Adipose tissue (tissue), 3 donors: Measurements from ENCODE around the gene PHTF2. TPM values are rescaled to one million over a fixed set of nuclear protein-coding genes. Genes with fewer than 3 reads are reported as not detected.
"Not testable (repeated sequence)": the region's sequence is repeated elsewhere in the genome, so short reads cannot be mapped to it uniquely, and the experiment has no call there.

Experiments used
- H3K27ac ChIP-seq: one replicate; pipeline ENCODE4 v1.5.1; 2013; ENCODE audit warnings: low read depth, low read length
- whole genome bisulfite sequencing, 3 donors: extraction: QIAGEN DNeasy Blood & Tissue Kit; methylation state at CpG; one replicate each; pipeline ENCODE4 v1.1.7; 2013; 5-methylcytosine and 5-hydroxymethylcytosine counted together
- polyA plus RNA-seq, 3 donors: library from polyadenylated mRNA; stranded (reverse); fragments of 200-250 nt; gene quantifications; one replicate each; pipeline ENCODE4 v1.2.3, GENCODE V29; 2013
- donor health status: healthy with polysubstance abuse.
- donor health status: Bipolar disorder and iron deficiency.
- donor health status: healthy.

PHTF2 gene
- polyA plus RNA-seq, 3 donors: 2.2 to 4.7 (median 4.2) TPM

- H3K27ac ChIP-seq: not testable (repeated sequence)
- WGBS, 3 donors: 66 to 91% (median 89%) methylated on average over 3 of the region's 3 CpGs
Observed at GRCh38 chr7:77999168-77999567, 200.6 kb downstream of the PHTF2 start.

- 72 to 78% (median 73%) methylated on average over 3 of the region's 3 CpGs for WGBS, 3 donors
- H3K27ac ChIP-seq: no peak overlapping the region
Observed at GRCh38 chr7:78002021-78002420, 203.4 kb downstream of the PHTF2 start.

- H3K27ac ChIP-seq: no peak overlapping the region
- 90 to 92% (median 91%) methylated on average over 4 of the region's 4 CpGs for WGBS, 3 donors
Observed at GRCh38 chr7:78002715-78003114, 204.1 kb downstream of the PHTF2 start.

- H3K27ac ChIP-seq: no peak overlapping the region
- 94 to 97% (median 95%) methylated on average over 10 of the region's 10 CpGs for WGBS, 3 donors
Observed at GRCh38 chr7:78006063-78006755, 207.6 kb downstream of the PHTF2 start.

Other genes starting within 250 kb of the PHTF2 start
- gene RSBN1L, start 102.3 kb upstream of the PHTF2 start, polyA plus RNA-seq: 1 to 10 TPM; 4.1 to 5.5 (median 4.8) TPM
- gene TMEM60, start 339 bp upstream of the PHTF2 start, polyA plus RNA-seq: 10 to 100 TPM; 13.4 to 25.6 (median 17.4) TPM